ENCODE measurements around the gene RREB1.
A peak's percentile ranks its signal among the peaks of the same experiment; 100 is the strongest.

The RREB1 gene

DNA sequence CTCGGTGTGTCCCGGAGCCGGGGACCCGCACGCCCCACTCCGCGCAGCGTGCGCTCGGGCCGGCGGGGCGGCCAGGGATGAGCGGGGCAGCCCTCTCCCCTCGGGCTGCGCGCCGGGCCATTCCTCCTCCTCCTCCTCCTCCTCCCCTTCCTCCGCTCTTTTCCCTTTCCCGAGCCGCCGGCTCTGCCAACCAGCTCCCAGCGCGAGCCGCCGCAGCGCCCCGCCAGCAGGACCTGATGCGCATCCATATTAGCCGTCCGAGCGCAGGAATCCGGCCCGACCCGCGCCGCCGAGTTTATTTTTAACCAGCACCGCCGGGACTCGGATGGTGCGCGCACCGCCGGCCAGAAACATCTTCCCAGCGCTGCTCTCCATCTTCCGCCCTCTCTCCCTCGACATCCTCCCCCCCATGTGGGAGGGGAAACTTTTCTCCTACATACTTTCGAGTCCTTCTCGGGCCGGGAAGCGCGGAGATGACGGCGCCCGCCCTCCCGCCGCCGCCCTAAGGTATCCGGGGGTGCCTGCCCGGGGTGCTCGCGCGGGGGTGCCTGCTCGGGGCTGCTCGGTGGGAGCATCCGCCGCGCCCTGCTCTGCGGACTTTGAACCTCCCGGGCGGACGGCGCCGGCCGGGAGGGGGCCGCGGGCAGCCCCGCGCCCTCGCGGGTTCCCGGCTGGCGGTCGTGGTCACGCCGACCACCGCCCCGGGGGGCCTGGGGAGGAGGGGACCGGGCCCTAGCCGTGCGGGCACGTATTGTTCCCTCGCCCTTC lies 619 bp downstream of the RREB1 start (continued):
- TF ChIP-seq ELK4 (IDR thresholded peaks at IDR 0.05; ENCODE audit: borderline replicate concordance, low read depth, low read length) = no peak
- TF ChIP-seq ZSCAN23 (tag by site-specific recombination; IDR thresholded peaks at IDR 0.05) = no peak
- no peak for TF ChIP-seq ZNF654 (tag by site-specific recombination; IDR thresholded peaks at IDR 0.05; ENCODE audit: low read depth)
- TF ChIP-seq BCL11A (tag by site-specific recombination; IDR thresholded peaks at IDR 0.05; ENCODE audit: low read depth) = peak; percentile 24; the same call in 1 of the 2 replicates
- no peak for TF ChIP-seq PRDM4 (tag by site-specific recombination; IDR thresholded peaks at IDR 0.05)
- peak; percentile 62 for TF ChIP-seq PRDM1 (tag by site-specific recombination; IDR thresholded peaks at IDR 0.05)
- TF ChIP-seq GLI4 (tag by site-specific recombination; IDR thresholded peaks at IDR 0.05) = peak; percentile 18; the same call in 1 of the 2 replicates
- TF ChIP-seq ZNF391 (tag by site-specific recombination; IDR thresholded peaks at IDR 0.05; ENCODE audit: borderline replicate concordance, low read depth) = peak; percentile 10; the same call in 1 of the 2 replicates
- 0 out of 2 replicates have a peak, but pooled peaks have one; percentile 41 for TF ChIP-seq KLF17 (tag by site-specific recombination; IDR thresholded peaks at IDR 0.05)
- TF ChIP-seq ZNF335 (tag by site-specific recombination; conservative IDR thresholded peaks at IDR 0.05) = peak; percentile 41
- TF ChIP-seq ZNF280D (tag by site-specific recombination; IDR thresholded peaks at IDR 0.05) = no peak
- no peak; the same call in 1 of the 2 replicates for TF ChIP-seq ZNF2 (tag by site-specific recombination; IDR thresholded peaks at IDR 0.05)
- 0 out of 2 replicates have a peak, but pooled peaks have one; percentile 9 for TF ChIP-seq IKZF3 (tag by site-specific recombination; IDR thresholded peaks at IDR 0.05)
- TF ChIP-seq ZNF843 (tag by site-specific recombination; IDR thresholded peaks at IDR 0.05) = no peak
- no peak for TF ChIP-seq ZNF24 (tag by site-specific recombination; IDR thresholded peaks at IDR 0.05)
- no peak; the same call in 1 of the 2 replicates for TF ChIP-seq ZNF366 (tag by site-specific recombination; conservative IDR thresholded peaks at IDR 0.05)
- TF ChIP-seq ZXDB (tag by site-specific recombination; IDR thresholded peaks at IDR 0.05) = 0 out of 2 replicates have a peak, but pooled peaks have one; percentile 10
- TF ChIP-seq PRDM6 (tag by site-specific recombination; IDR thresholded peaks at IDR 0.05) = no peak
- 0 out of 2 replicates have a peak, but pooled peaks have one; percentile 45 for TF ChIP-seq HOXC10 (CRISPR knock-in tag; IDR thresholded peaks at IDR 0.05)
- no peak for TF ChIP-seq ZNF658 (tag by site-specific recombination; IDR thresholded peaks at IDR 0.05)
- TF ChIP-seq, protein P1, sequence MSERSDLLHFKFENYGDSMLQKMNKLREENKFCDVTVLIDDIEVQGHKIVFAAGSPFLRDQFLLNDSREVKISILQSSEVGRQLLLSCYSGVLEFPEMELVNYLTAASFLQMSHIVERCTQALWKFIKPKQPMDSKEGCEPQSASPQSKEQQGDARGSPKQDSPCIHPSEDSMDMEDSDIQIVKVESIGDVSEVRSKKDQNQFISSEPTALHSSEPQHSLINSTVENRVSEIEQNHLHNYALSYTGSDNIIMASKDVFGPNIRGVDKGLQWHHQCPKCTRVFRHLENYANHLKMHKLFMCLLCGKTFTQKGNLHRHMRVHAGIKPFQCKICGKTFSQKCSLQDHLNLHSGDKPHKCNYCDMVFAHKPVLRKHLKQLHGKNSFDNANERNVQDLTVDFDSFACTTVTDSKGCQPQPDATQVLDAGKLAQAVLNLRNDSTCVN (tag by site-specific recombination; optimal IDR thresholded peaks at IDR 0.05) = peak; percentile 81
- peak; percentile 42; the same call in 1 of the 2 replicates for TF ChIP-seq KLF8 (tag by site-specific recombination; IDR thresholded peaks at IDR 0.05)
- no peak for TF ChIP-seq ZNF48 (tag by site-specific recombination; IDR thresholded peaks at IDR 0.05)
- TF ChIP-seq BCL11B (tag by site-specific recombination; IDR thresholded peaks at IDR 0.05; ENCODE audit: low read depth) = no peak
- TF ChIP-seq, protein P2, sequence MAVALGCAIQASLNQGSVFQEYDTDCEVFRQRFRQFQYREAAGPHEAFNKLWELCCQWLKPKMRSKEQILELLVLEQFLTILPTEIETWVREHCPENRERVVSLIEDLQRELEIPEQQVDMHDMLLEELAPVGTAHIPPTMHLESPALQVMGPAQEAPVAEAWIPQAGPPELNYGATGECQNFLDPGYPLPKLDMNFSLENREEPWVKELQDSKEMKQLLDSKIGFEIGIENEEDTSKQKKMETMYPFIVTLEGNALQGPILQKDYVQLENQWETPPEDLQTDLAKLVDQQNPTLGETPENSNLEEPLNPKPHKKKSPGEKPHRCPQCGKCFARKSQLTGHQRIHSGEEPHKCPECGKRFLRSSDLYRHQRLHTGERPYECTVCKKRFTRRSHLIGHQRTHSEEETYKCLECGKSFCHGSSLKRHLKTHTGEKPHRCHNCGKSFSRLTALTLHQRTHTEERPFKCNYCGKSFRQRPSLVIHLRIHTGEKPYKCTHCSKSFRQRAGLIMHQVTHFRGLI (tag by site-specific recombination; IDR thresholded peaks at IDR 0.05) = no peak
- TF ChIP-seq ZNF600 (tag by site-specific recombination; IDR thresholded peaks at IDR 0.05) = peak; percentile 72
- TF ChIP-seq ZSCAN16 (tag by site-specific recombination; IDR thresholded peaks at IDR 0.05) = no peak
